Right lobe of liver (tissue), 6 donors: ENCODE results near the gene MTREX. TPM values are rescaled to one million over a fixed set of nuclear protein-coding genes. Genes with fewer than 3 reads are reported as not detected.

Source experiments
- ATAC-seq, 4 donors: fragments of 200-7000 bp; cut with Tn5 transposase; one replicate each; pipeline ENCODE4 v1.9.1; 2020; ENCODE audit warnings: mild to moderate bottlenecking in 4 of 4, moderate library complexity in 4 of 4
- DNase-seq, 3 donors: peaks; one replicate each; pipeline ENCODE4 v3.0.0-alpha.2; 2020
- H3K27ac ChIP-seq, 3 donors: fragments of 200-600 bp; one replicate each; pipeline ENCODE4 v1.8.0; 2022
- H3K27me3 ChIP-seq, 2 donors: fragments of 200-600 bp; one replicate each; pipeline ENCODE4 v1.8.0; 2022
- H3K36me3 ChIP-seq, 4 donors: fragments of 200-600 bp; sonication (generic) in 1 of 4; one replicate each; pipeline versions ENCODE4 v1.5.1 to v1.8.0; 2017 to 2022; ENCODE audit warnings: control low read depth in 1 of 4
- H3K4me1 ChIP-seq, 4 donors: fragments of 200-600 bp; sonication (generic) in 1 of 4; one replicate each; pipeline versions ENCODE4 v1.5.1 to v1.8.0; 2017 to 2022; ENCODE audit warnings: control low read depth in 1 of 4
- H3K4me3 ChIP-seq, 3 donors: fragments of 200-600 bp; one replicate each; pipeline ENCODE4 v1.8.0; 2022
- H3K9me3 ChIP-seq, 4 donors: fragments of 200-600 bp; sonication (generic) in 1 of 4; one replicate each; pipeline versions ENCODE4 v1.5.1 to v1.8.0; 2017 to 2022; ENCODE audit warnings: control low read depth in 1 of 4
- CTCF ChIP-seq, 4 donors: fragments of 200-600 bp in 3 of 4; fragments of 450-650 bp in 1 of 4; IDR thresholded peaks; one replicate each; pipeline versions ENCODE4 v1.5.1 to v1.8.0; 2016 to 2022; ENCODE audit warnings: antibody characterized with exemption in 4 of 4, mild to moderate bottlenecking in 2 of 4
- POLR2A ChIP-seq: fragments of 450-650 bp; IDR thresholded peaks from one replicate; pipeline ENCODE4 v1.6.1; 2017; ENCODE audit warnings: antibody characterized with exemption, mild to moderate bottlenecking
- whole genome bisulfite sequencing: methylation state at CpG from one replicate; pipeline ENCODE4 v1.1.6; 2018; ENCODE audit warnings: low coverage, low lambda C conversion rate; ENCODE audit not compliant: insufficient coverage; ENCODE audit errors: missing lambda C conversion rate; 5-methylcytosine and 5-hydroxymethylcytosine counted together
- intact Hi-C, 2 donors: fragments of 100-400 bp; cut with DNase I; formaldehyde crosslinking; loops; one replicate each; pipeline versions ENCODE4 v1.11.2 to v1.14.1; 2022
- total RNA-seq, 6 experiments: library from RNA; depleted of rRNA in 2 of 6; stranded (reverse); fragments of >200 nt in 2 of 6; fragmentation: NEBNext Ultra II Directional in 3 of 6; extraction: Animal tissue kit (Norgen Biotek cat#: 25700) in 3 of 6; gene quantifications; one replicate each; pipeline versions ENCODE4 v1.1.0 to v1.2.4, GENCODE V29; 2016 to 2023
- donor health status: DM: no; HTN: yes; CAD: no.
- donor health status: DM: no; HTN: no; CAD: no.
- donor health status: DM: no; HTN: no; CAD: no.
- donor health status: DM: no; HTN: yes; CAD: no.
- donor health status: DM: no; HTN: yes; CAD: no.

The MTREX gene
- total RNA-seq, 6 experiments from 2014 or later: 24.7 to 42.4 (median 31.9) TPM

- 93% methylated on average over 1 of the region's 1 CpG for WGBS
- TF ChIP-seq POLR2A (no peak), CTCF (IDR thresholded peaks at IDR 0.05) (no peak)
- ATAC-seq: no peak
- intact Hi-C loops: no loop called here
- peaks cover 0 to 8% (median 0%) of the 10 kb centered on the region in 4 donors for H3K4me1 ChIP-seq
- H3K4me3 ChIP-seq: no peak overlapping the region
- no peaks in the 10 kb centered on the region for H3K27me3 ChIP-seq
- DNase-seq: no peak
- no peak overlapping the region for H3K27ac ChIP-seq
- H3K36me3 ChIP-seq: no peaks in the 10 kb centered on the region
- no peaks in the 10 kb centered on the region for H3K9me3 ChIP-seq
Measured at GRCh38 chr5:55319491-55319890, 11.7 kb downstream of the MTREX start.

- TF ChIP-seq POLR2A: no peak
- TF ChIP-seq CTCF (IDR thresholded peaks at IDR 0.05): no peak
- ATAC-seq: no peak
- Histone ChIP-seq H3K27me3 (no peaks in the 10 kb centered on the region), H3K27ac (no peak overlapping the region), H3K36me3 (no peaks in the 10 kb centered on the region), H3K4me3 (no peak overlapping the region), H3K4me1 (peaks cover 0 to 12% (median 0%) of the 10 kb centered on the region in 4 donors), H3K9me3 (no peaks in the 10 kb centered on the region)
- 67% methylated on average over 4 of the region's 4 CpGs for WGBS
- no peak for DNase-seq
- intact Hi-C loops: no loop called here
Measured at GRCh38 chr5:55320571-55320970, 12.8 kb downstream of the MTREX start.

GRCh38 chr5:55324006-55324405 lies 16.2 kb downstream of the MTREX start:
- H3K4me3 ChIP-seq: no peak overlapping the region
- intact Hi-C loops: no loop called here
- TF ChIP-seq POLR2A: no peak
- H3K36me3 ChIP-seq: peaks cover 0 to 4% (median 0%) of the 10 kb centered on the region in 4 donors
- DNase-seq (no peak), ATAC-seq (peak; percentile 83 to 94 (median 92))
- no peaks in the 10 kb centered on the region for H3K27me3 ChIP-seq
- H3K9me3 ChIP-seq: no peaks in the 10 kb centered on the region
- H3K4me1 ChIP-seq: peaks cover 0 to 12% (median 0%) of the 10 kb centered on the region in 4 donors
- peak overlapping the region; percentile 28 to 71 (median 47) for H3K27ac ChIP-seq

- 88% methylated on average over 1 of the region's 1 CpG for WGBS
- peak; percentile 79 to 87 (median 83) for ATAC-seq
- TF ChIP-seq CTCF (IDR thresholded peaks at IDR 0.05): peak; percentile 65 to 76 (median 71)
- no peak for TF ChIP-seq POLR2A
- H3K4me1 ChIP-seq: peaks cover 0 to 12% (median 0%) of the 10 kb centered on the region in 4 donors
- no peaks in the 10 kb centered on the region for H3K27me3 ChIP-seq
- H3K36me3 ChIP-seq: peaks cover 0 to 4% (median 0%) of the 10 kb centered on the region in 4 donors
- H3K9me3 ChIP-seq: no peaks in the 10 kb centered on the region
- H3K4me3 ChIP-seq: no peak overlapping the region
- DNase-seq: no peak
- peak overlapping the region; percentile 28 to 71 (median 47) for H3K27ac ChIP-seq
- intact Hi-C loops: no loop called here
Measured at GRCh38 chr5:55324815-55325418, 17.1 kb downstream of the MTREX start.

- intact Hi-C loops: no loop called here
- ATAC-seq (no peak), DNase-seq (no peak)
- H3K27ac ChIP-seq: no peak overlapping the region
- no peak overlapping the region for H3K4me3 ChIP-seq
- 96% methylated on average over 4 of the region's 5 CpGs for WGBS
- H3K27me3 ChIP-seq: no peaks in the 10 kb centered on the region
- peaks cover 0 to 4% (median 0%) of the 10 kb centered on the region in 4 donors for H3K36me3 ChIP-seq
- peaks cover 0 to 12% (median 0%) of the 10 kb centered on the region in 4 donors for H3K4me1 ChIP-seq
- H3K9me3 ChIP-seq: no peaks in the 10 kb centered on the region
- TF ChIP-seq CTCF (IDR thresholded peaks at IDR 0.05): no peak
- TF ChIP-seq POLR2A: no peak
Measured at GRCh38 chr5:55325621-55326020, 17.8 kb downstream of the MTREX start.
